Embryonic facial prominence (tissue), 1 donor: Measurements from ENCODE around the gene SCUBE1.
A peak's percentile ranks its signal among the peaks of the same experiment; 100 is the strongest.

Source experiments
- DNase-seq: peaks from one replicate; pipeline ENCODE4 v3.0.0-alpha.2; 2016; ENCODE audit errors: extremely low spot score

SCUBE1 gene

GRCh38 chr22:43343262-43343669 lies at the start of gene SCUBE1:
Gene SCUBE1 (minus strand): TSS chr22:43343372. CDS start chr22:43343261, 111 bp downstream.
- no peak for DNase-seq

DNA sequence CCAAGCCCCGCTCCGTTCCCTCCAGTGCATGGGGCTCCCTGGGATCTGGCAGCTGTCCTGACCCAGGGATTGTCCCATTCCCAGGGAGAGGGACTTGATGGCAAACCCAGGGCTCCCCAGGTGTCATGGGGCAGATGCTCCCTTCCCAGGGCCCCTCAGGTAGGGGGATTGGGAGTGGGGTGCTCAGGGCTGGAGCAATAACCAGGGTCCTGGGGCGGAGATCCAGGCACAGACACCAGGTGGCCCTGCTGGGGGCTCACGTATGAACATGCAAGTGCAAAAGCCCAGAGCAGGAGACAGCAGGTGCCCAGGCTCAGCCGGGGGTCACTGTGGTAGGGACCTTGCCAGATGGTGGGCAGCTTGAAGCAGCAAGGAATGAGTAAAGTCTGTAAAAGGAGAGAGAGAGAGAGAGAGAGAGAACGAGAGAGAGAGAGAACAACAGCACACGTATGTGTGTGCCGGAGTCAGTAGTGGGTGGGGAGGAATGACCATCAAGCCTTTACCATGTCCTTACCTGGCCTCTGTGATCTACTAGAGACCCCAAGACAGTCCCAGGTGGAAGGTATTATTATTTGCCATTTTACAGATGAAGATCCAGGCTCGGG lies 49.3 kb upstream of the SCUBE1 start:
- DNase-seq = no peak

GRCh38 chr22:43391306-43391705 lies 48.1 kb upstream of the SCUBE1 start:
- DNase-seq = no peak

- no peak for DNase-seq
These were observed 47.7 kb upstream of the SCUBE1 start for GRCh38 chr22:43390872-43391271.

- no peak for DNase-seq
These were observed 47.0 kb upstream of the SCUBE1 start for GRCh38 chr22:43390166-43390565.

DNA sequence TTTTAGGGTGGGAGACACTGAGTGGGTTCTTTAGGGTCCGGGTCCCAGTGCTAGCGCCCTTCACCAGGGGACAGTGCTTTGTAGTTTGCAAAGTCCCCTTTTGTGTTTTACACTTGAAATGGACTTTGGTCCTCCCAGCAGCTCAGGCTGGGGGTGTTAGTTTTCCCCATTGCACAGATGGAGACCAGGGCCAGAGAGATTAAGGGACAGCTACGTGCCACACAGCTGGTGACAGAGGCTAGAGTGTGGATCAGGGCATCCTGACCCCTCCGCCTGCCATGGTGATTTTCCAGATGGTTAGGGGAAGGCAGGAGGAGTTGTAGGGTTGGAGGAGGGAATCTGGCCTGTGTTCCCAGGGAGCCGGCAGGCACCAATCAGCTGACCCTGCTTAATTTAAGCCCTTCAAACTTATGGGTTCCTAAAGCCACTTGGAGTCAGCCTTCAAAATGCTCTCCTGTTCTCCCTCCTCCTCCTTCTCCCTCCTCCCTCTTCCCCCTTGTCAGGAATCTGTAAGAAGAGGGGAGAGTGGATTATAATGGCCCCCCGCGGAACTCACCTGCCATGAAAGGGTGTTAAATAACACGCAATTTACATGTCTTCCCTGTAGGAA lies 46.2 kb upstream of the SCUBE1 start:
- no peak for DNase-seq

DNA sequence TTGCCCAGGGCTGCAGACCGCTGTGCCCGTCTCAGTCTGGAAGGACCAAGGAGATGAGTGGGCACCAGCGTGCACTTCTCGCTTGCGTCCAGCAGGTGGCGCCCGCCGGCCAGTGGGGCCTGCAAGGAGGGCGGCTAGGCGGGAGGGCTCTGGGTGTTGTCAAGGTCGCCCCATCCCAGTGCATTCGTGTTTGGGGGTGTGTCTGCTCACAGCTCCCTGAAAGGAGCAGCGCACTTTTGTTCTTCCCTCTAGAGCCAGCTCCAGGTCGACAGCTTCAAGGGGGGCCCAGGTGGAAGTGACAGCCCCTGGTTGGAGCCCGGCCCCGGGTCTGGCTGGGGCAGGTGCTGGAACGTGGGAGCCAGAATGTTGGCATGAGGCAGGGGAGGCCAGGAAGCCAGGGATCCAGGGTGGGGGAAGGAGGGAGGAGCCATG lies 45.3 kb upstream of the SCUBE1 start:
- DNase-seq = peak; percentile 46

GRCh38 chr22:43387815-43388214 lies 44.6 kb upstream of the SCUBE1 start:
- DNase-seq = no peak

DNA sequence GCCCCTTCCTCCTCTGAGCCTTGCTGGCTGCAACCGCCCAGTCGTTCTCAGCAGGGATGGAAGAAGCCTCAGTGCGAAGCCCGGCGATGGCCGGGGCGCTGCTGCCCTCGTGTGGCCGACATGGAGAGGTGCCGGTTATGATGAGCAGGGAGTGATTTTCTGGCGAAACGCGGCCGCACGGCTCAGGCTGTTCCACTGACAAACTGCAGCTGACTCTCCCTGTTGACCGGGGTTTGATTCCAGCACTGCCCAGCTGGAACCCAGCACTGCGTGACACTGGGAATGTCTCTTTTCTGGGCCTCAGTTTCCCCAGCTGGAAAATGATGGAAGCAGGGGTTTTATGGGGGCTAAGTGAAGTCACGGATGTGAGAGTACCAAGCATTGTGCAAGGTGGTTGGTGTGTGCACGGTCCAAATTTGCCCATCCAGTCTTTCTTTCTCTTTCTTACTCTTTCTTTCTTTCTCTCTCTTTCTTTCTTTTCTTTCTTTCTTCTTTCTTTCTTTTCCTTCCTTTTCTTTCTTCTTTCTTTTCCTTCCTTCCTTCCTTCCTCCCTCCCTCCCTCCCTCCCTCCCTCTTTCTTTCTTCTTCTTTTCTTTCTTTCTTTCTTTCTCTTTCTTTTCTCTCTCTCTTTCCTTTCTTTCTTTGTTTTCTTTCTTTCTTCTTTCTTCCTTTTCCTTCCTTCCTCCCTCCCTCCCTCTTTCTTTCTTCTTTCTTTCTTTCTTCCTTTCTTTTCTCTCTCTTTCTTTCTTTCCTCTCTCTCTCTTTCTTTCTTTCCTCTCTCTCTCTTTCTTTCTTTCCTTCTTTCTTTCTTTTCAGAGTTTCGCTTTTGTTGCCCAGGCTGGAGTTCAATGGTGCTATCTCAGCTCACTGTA lies 42.8 kb upstream of the SCUBE1 start:
- DNase-seq = peak; percentile 44

GRCh38 chr22:43384863-43385262 lies 41.7 kb upstream of the SCUBE1 start:
- no peak for DNase-seq

DNA sequence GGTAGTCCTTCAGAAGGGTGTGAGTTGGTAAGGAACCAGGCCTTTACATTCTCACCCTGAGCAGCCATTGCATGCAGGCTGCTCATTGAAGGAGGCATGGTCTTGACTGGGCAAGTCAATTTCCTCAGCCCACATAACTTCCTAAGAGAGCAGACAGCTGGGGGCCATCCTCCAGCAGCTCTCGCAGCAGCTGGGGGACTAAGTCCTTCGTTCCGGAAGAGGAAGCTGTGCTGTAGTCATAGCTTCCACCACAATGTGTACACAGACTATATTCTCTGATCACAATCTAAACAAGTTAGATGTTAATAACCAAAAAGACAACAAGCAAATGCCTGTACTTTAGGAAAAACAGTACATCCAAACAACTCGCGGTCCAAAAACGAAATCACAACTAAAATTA lies 38.5 kb upstream of the SCUBE1 start:
- DNase-seq = no peak

DNA sequence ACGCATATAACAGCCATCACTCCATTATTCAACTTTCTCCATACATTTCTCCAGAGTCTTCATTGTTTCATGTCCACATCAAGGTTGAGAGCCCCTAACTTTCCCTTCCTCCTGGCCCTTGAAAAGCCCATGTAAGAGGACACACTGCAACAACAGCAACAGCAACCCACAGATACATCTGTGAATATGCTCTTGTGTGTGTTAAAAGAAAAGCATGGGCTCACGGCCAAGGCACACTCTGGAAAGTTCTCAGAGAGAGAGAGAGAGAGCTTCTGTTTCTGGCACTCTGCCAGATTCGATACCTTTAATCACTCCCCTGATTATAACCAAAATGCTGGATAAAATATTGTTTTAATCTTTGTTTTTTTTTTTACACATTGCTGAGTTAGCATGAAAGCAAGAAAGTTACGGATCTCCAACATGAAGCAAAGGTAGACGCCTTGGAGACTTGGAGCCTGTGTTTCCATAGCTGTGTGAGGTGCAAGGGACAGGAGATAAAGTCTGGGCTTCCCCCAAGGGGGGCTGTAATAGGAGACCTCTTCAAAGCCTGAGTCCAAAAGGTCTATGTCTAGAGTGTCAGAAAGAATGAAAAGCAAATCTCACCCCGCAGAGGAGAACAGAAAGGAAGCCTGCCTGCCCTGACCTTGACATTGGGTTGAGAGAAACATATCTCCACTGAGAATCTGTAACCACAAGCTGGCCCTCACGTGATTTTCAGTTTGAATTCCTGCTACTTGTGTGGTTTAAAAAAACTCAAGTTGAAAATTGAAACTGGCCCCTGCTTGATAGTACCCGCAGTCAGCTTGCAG lies 34.9 kb upstream of the SCUBE1 start:
- DNase-seq = peak; percentile 22

DNA sequence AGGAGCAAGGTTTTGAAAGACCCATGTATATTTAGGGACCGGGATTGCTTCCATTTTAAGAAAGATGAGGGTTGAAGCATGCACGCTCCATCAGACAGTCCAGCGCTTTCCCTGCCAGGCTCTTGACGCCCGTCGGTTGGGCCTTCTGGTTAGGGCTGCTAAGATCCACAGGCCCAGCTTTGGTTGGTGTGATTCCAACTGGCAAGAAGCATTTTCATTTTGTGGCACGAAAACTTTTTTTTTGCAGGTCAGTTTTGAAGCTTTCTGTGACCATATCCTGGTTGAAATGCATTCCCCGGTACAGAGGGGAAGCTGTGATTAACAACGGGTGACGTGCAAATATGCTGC lies 34.4 kb upstream of the SCUBE1 start:
- DNase-seq = no peak

DNA sequence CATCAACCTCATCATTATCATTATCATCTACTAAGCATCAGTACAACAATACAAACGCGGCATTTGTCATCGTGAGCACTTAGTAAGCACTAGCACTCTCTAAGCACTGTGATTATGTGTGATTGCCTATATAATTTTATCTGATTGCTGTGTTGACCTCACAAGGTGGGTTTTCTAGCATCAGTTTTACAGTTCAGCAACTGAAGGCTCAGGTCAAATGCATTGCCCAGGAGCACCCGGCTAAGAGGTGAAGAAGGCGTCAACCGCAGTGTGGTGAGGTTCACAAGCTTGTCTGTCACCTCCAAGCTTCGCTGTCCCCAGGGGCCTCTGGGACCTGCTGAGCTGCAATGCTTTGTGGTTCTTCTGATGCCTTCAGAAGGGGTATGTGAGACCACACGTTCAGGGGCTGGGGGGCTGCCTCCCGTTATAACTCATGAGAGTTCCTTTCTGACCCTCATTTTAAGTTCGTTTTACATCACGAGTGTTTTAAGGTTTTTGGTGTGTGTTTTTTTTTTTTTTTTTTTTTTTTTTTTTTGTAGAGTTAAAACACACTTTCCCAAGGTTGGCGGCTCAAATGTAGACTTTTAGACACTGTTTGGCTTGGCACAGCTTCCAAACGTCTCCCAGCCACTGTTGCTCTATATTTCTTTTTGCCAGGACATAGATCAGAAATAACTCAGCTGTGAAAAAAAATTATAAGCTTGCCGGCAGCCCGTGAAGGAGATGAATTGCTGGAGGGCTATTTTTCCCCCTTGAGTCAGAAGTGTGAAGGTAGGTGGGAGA lies 33.8 kb upstream of the SCUBE1 start:
- no peak for DNase-seq

DNA sequence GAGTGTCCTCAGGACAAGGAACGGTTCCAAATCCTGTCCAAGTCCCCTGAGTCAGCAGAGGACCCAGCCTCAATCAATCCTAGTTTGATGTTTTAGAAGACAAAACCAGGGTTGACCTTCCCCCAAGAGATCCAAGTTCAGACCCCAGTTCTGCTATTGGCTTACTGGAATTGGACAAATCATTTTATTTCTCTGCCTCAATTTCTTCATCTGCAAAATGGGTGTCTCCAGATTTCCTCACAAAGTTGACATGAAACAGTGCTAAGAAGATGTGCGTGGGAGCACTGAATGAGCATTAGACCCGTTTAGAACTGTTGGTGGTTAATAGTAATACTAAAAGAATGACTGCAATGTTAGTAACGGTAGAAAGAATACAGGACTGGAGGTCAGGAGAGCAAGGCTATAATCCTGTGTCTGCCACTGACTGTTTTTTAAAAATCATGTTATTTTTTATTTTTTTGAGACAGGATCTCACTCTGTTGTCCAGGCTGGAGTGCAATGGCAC lies 32.8 kb upstream of the SCUBE1 start:
- DNase-seq = no peak

- no peak for DNase-seq
These were observed 26.9 kb upstream of the SCUBE1 start for GRCh38 chr22:43370036-43370435.

DNA sequence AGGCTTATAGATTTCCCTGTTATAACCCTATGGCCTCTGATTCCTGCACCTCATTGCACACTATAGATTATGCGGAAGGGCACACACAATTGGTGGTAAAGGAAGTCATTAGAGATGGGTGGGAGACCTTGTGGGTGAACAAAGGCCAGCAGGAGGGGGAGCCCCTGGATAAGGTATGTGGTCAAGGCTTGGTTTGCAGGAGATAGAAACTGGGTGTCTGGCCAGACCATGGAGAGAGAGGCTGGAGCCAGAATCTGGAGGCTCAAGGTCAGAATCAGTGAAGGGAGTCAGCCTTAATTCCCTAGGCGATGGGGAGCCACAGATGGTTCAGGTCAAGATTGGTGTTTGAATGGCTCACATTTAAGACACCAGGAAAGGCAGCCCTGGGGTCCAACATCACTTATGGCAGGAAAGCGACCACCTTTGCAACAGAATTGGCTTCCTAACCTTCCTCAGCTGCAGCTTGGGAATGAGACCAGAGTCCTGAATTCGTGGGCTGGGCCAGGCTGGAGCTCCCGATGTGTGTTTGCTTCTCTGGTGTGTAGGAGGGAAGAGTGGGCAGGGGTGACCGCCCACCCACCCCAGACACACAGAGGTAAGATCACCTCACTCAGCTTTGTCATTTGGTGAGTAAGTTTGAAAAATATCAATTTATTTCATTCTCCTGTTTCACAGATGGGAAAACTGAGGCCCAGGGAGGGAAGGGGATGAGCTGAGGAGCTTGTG lies 22.7 kb upstream of the SCUBE1 start:
- no peak for DNase-seq

DNA sequence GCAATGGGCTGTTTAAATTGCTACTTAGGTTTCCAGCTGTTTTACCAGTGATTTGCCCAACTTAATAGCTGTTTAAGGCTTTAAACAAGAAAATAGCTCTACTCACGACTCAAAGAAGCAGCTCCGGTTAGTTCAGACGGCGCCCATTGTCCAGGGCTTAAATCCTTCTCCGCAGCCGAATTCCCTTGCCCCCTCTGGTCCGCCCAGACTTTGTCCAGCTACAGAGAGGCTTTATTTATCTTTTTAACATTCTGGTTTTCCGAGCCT lies 20.9 kb upstream of the SCUBE1 start:
- DNase-seq = no peak

- no peak for DNase-seq
These were observed 20.4 kb upstream of the SCUBE1 start for GRCh38 chr22:43363315-43364168.

- DNase-seq = no peak
These were observed 17.4 kb upstream of the SCUBE1 start for GRCh38 chr22:43360576-43360975.
